ENCODE results near the gene PITX1. TPM values are rescaled to one million over a fixed set of nuclear protein-coding genes. Genes with fewer than 3 reads are reported as not detected.

The PITX1 gene
- total and polyA plus RNA-seq, 4 donors, result 0.43 to 1.3 (median 0.72) TPM

- no peak for TF ChIP-seq CTCF (IDR thresholded peaks at IDR 0.05; ENCODE audit: control extremely low read depth, extremely low read depth)
- no peaks in the 10 kb centered on the region for H3K4me1 ChIP-seq (ENCODE audit: control insufficient read depth in 5 of 5, insufficient read depth in 5 of 5, low read length in 5 of 5)
- H3K27me3 ChIP-seq (ENCODE audit: control insufficient read depth in 3 of 3, insufficient read depth in 3 of 3, low read length in 2 of 3), result peaks cover 5 to 53% (median 32%) of the 10 kb centered on the region in 3 donors
- peaks cover 0 to 2% (median 0%) of the 10 kb centered on the region in 4 donors for H3K9me3 ChIP-seq (ENCODE audit: control insufficient read depth in 4 of 4, insufficient read depth in 3 of 4, low read length in 3 of 4)
- H3K36me3 ChIP-seq (ENCODE audit: control insufficient read depth in 4 of 4, insufficient read depth in 4 of 4, low read length in 4 of 4), result no peaks in the 10 kb centered on the region
- H3K4me3 ChIP-seq, result no peak overlapping the region
- H3K9ac ChIP-seq (ENCODE audit: insufficient read depth in 1 of 2, low read length in 2 of 2), result no peak overlapping the region
- ATAC-seq (ENCODE audit: insufficient read depth, low FRiP score) (no peak), DNase-seq (no peak)
- H3K27ac ChIP-seq (ENCODE audit: low read depth in 1 of 2, low read length in 1 of 2), result no peak overlapping the region
- WGBS, 2 donors, result 74 to 93% methylated on average over 8 of the region's 8 CpGs
Observed at GRCh38 chr5:135056316-135057030, 22.4 kb upstream of the PITX1 start.

- TF ChIP-seq CTCF (IDR thresholded peaks at IDR 0.05; ENCODE audit: control extremely low read depth, extremely low read depth), result no peak
- Histone ChIP-seq H3K4me3 (no peak overlapping the region), H3K27me3 (ENCODE audit: control insufficient read depth in 3 of 3, insufficient read depth in 3 of 3, low read length in 2 of 3) (peaks cover 12 to 64% (median 43%) of the 10 kb centered on the region in 3 donors), H3K9ac (ENCODE audit: insufficient read depth in 1 of 2, low read length in 2 of 2) (no peak overlapping the region), H3K9me3 (ENCODE audit: control insufficient read depth in 4 of 4, insufficient read depth in 3 of 4, low read length in 3 of 4) (peaks cover 0 to 6% (median 0%) of the 10 kb centered on the region in 4 donors), H3K36me3 (ENCODE audit: control insufficient read depth in 4 of 4, insufficient read depth in 4 of 4, low read length in 4 of 4) (no peaks in the 10 kb centered on the region), H3K27ac (ENCODE audit: low read depth in 1 of 2, low read length in 1 of 2) (no peak overlapping the region), H3K4me1 (ENCODE audit: control insufficient read depth in 5 of 5, insufficient read depth in 5 of 5, low read length in 5 of 5) (no peaks in the 10 kb centered on the region)
- ATAC-seq (ENCODE audit: insufficient read depth, low FRiP score) (no peak), DNase-seq (no peak)
- whole genome bisulfite sequencing, 2 donors, result 82 to 93% methylated on average over 5 of the region's 5 CpGs
Observed at GRCh38 chr5:135055396-135055795, 21.4 kb upstream of the PITX1 start.

GRCh38 chr5:135054546-135054945 lies 20.5 kb upstream of the PITX1 start:
- Histone ChIP-seq H3K4me1 (ENCODE audit: control insufficient read depth in 5 of 5, insufficient read depth in 5 of 5, low read length in 5 of 5) (peaks cover 0 to 2% (median 0%) of the 10 kb centered on the region in 5 donors), H3K4me3 (no peak overlapping the region), H3K27ac (ENCODE audit: low read depth in 1 of 2, low read length in 1 of 2) (no peak overlapping the region), H3K36me3 (ENCODE audit: control insufficient read depth in 4 of 4, insufficient read depth in 4 of 4, low read length in 4 of 4) (no peaks in the 10 kb centered on the region), H3K9me3 (ENCODE audit: control insufficient read depth in 4 of 4, insufficient read depth in 3 of 4, low read length in 3 of 4) (peaks cover 0 to 6% (median 0%) of the 10 kb centered on the region in 4 donors), H3K9ac (ENCODE audit: insufficient read depth in 1 of 2, low read length in 2 of 2) (no peak overlapping the region), H3K27me3 (ENCODE audit: control insufficient read depth in 3 of 3, insufficient read depth in 3 of 3, low read length in 2 of 3) (peaks cover 15 to 72% (median 50%) of the 10 kb centered on the region in 3 donors)
- DNase-seq (no peak), ATAC-seq (ENCODE audit: insufficient read depth, low FRiP score) (no peak)
- 73 to 78% methylated on average over 2 of the region's 2 CpGs for WGBS, 2 donors
- no peak for TF ChIP-seq CTCF (IDR thresholded peaks at IDR 0.05; ENCODE audit: control extremely low read depth, extremely low read depth)
